Testis (tissue), 3 donors: ENCODE results near the gene RNF223. TPM values are rescaled to one million over a fixed set of nuclear protein-coding genes. Genes with fewer than 3 reads are reported as not detected.

ENCODE experiments used
- DNase-seq: peaks from one replicate; pipeline ENCODE4 v3.0.0-alpha.2; 2019
- H3K27ac ChIP-seq, 2 donors: fragments of 200-600 bp; sonication (generic); one replicate each; pipeline ENCODE4 v1.5.1; 2019
- H3K27me3 ChIP-seq: fragments of 200-600 bp; sonication (generic); one replicate; pipeline ENCODE4 v1.5.1; 2019
- H3K36me3 ChIP-seq: fragments of 200-600 bp; sonication (generic); one replicate; pipeline ENCODE4 v1.5.1; 2017; ENCODE audit warnings: low read depth; ENCODE audit errors: missing control alignments
- H3K4me1 ChIP-seq: fragments of 200-600 bp; sonication (generic); one replicate; pipeline ENCODE4 v1.5.1; 2019
- H3K4me3 ChIP-seq, 2 donors: fragments of 200-600 bp; sonication (generic); one replicate each; pipeline ENCODE4 v1.5.1; 2017 to 2019
- H3K9me3 ChIP-seq: fragments of 200-600 bp; sonication (generic); one replicate; pipeline ENCODE4 v1.5.1; 2017
- CTCF ChIP-seq, 3 experiments: fragments of 450-650 bp in 2 of 3; fragments of 200-600 bp in 1 of 3; sonication (generic) in 1 of 3; IDR thresholded peaks; one replicate each; pipeline ENCODE4 v1.5.1; 2016 to 2019; ENCODE audit warnings: antibody characterized with exemption in 3 of 3, mild to moderate bottlenecking in 2 of 3, moderate library complexity in 1 of 3
- POLR2A ChIP-seq: fragments of 450-650 bp; IDR thresholded peaks from one replicate; pipeline ENCODE4 v1.6.1; 2017; ENCODE audit warnings: antibody characterized with exemption, mild to moderate bottlenecking, moderate library complexity
- WGBS, 2 donors: methylation state at CpG; one replicate each; pipeline ENCODE4 v1.1.5; 2018; 5-methylcytosine and 5-hydroxymethylcytosine counted together
- intact Hi-C: fragments of 100-400 bp; cut with DNase I; formaldehyde crosslinking; loops from one replicate; pipeline ENCODE4 v1.15.1; 2023; ENCODE audit warnings: low total_unique reads
- polyA plus RNA-seq: library from polyadenylated mRNA; stranded (reverse); fragments of 350-450 nt; fragmentation: Illumina TruSeq; extraction: RNeasy Lipid Tissue Mini Kit (QIAGEN cat#74804); gene quantifications from one replicate; pipeline ENCODE4 v1.2.3, GENCODE V29; 2014; ENCODE audit warnings: low read depth, low replicate concordance; ENCODE audit not compliant: insufficient read depth
- total RNA-seq, 2 donors: library from RNA; depleted of rRNA; stranded (reverse); fragments of >200 nt; gene quantifications; one replicate each; pipeline ENCODE4 v1.2.3, GENCODE V29; 2016

RNF223 gene
- total and polyA plus RNA-seq, 3 donors from 2014 or later, result 0.19 to 0.31 TPM; not detected in 1

GRCh38 chr1:1120866-1121591 is 46.9 kb upstream of the RNF223 start:
- no peaks in the 10 kb centered on the region for H3K36me3 ChIP-seq
- no peaks in the 10 kb centered on the region for H3K4me1 ChIP-seq
- TF ChIP-seq POLR2A, result no peak
- no peak for TF ChIP-seq CTCF (IDR thresholded peaks at IDR 0.05)
- DNase-seq, result no peak
- 67 to 78% methylated on average over 17 to 25 of the region's 25 CpGs for WGBS, 2 donors
- H3K4me3 ChIP-seq, result no peak overlapping the region
- no peaks in the 10 kb centered on the region for H3K9me3 ChIP-seq
- H3K27me3 ChIP-seq, result no peaks in the 10 kb centered on the region
- intact Hi-C loops, result loop anchor here (10.0 kb wide), 1 partner anchor 124 kb away; the partner anchor contains the start of gene C1QTNF12
- H3K27ac ChIP-seq, result no peak overlapping the region

- H3K4me3 ChIP-seq, result no peak overlapping the region
- no peak overlapping the region for H3K27ac ChIP-seq
- TF ChIP-seq POLR2A (no peak), CTCF (IDR thresholded peaks at IDR 0.05) (no peak)
- 75 to 78% methylated on average over 12 to 16 of the region's 16 CpGs for WGBS, 2 donors
- H3K27me3 ChIP-seq, result no peaks in the 10 kb centered on the region
- intact Hi-C loops, result loop anchor here (10.0 kb wide), 1 partner anchor 125 kb away; the partner anchor contains the start of gene C1QTNF12
- H3K9me3 ChIP-seq, result no peaks in the 10 kb centered on the region
- H3K4me1 ChIP-seq, result no peaks in the 10 kb centered on the region
- no peaks in the 10 kb centered on the region for H3K36me3 ChIP-seq
- no peak for DNase-seq
These were observed 46.0 kb upstream of the RNF223 start for GRCh38 chr1:1120096-1120495.

GRCh38 chr1:1119272-1119890 is 45.3 kb upstream of the RNF223 start:
- TF ChIP-seq POLR2A (no peak), CTCF (IDR thresholded peaks at IDR 0.05) (no peak)
- Histone ChIP-seq H3K36me3 (no peaks in the 10 kb centered on the region), H3K27ac (no peak overlapping the region), H3K9me3 (no peaks in the 10 kb centered on the region), H3K27me3 (no peaks in the 10 kb centered on the region), H3K4me3 (no peak overlapping the region), H3K4me1 (no peaks in the 10 kb centered on the region)
- intact Hi-C loops, result no loop called here
- WGBS, 2 donors, result 84 to 86% methylated on average over 20 of the region's 20 CpGs
- no peak for DNase-seq

- no peaks in the 10 kb centered on the region for H3K4me1 ChIP-seq
- no peak overlapping the region for H3K27ac ChIP-seq
- DNase-seq, result no peak
- intact Hi-C loops, result no loop called here
- H3K9me3 ChIP-seq, result no peaks in the 10 kb centered on the region
- H3K27me3 ChIP-seq, result no peaks in the 10 kb centered on the region
- 70 to 90% methylated on average over 3 to 11 of the region's 11 CpGs for WGBS, 2 donors
- TF ChIP-seq POLR2A, result no peak
- no peak overlapping the region for H3K4me3 ChIP-seq
- H3K36me3 ChIP-seq, result no peaks in the 10 kb centered on the region
These were observed 44.7 kb upstream of the RNF223 start for GRCh38 chr1:1118876-1119220.

- no peaks in the 10 kb centered on the region for H3K4me1 ChIP-seq
- H3K27ac ChIP-seq, result no peak overlapping the region
- no peaks in the 10 kb centered on the region for H3K27me3 ChIP-seq
- no peaks in the 10 kb centered on the region for H3K36me3 ChIP-seq
- no peaks in the 10 kb centered on the region for H3K9me3 ChIP-seq
- no peak overlapping the region for H3K4me3 ChIP-seq
- WGBS, 2 donors, result 87 to 88% methylated on average over 21 to 31 of the region's 33 CpGs
- DNase-seq, result no peak
- TF ChIP-seq POLR2A, result no peak
- no peak for TF ChIP-seq CTCF (IDR thresholded peaks at IDR 0.05)
- intact Hi-C loops, result no loop called here
These were observed 44.1 kb upstream of the RNF223 start for GRCh38 chr1:1118011-1118875.
